Astrocyte (in vitro differentiated cells and primary cell): ENCODE measurements around the gene GH1.
A peak's percentile ranks its signal among the peaks of the same experiment; 100 is the strongest.

Experiments
- CTCF ChIP-seq: IDR thresholded peaks from 2 replicates; pipeline ENCODE4 v1.5.1; 2011; ENCODE audit warnings: low read depth, mild to moderate bottlenecking, inconsistent platforms, low read length, moderate library complexity; ENCODE audit not compliant: insufficient read depth
- EZH2 ChIP-seq: IDR thresholded peaks from 2 replicates; pipeline ENCODE4 v1.6.1; 2012; ENCODE audit warnings: mild to moderate bottlenecking, low read length, inconsistent platforms; ENCODE audit not compliant: insufficient read depth

GRCh38 chr17:63881935-63882601, 36.6 kb downstream of the GH1 start, which contains the start of gene GH2:
- TF ChIP-seq CTCF (peak; percentile 57), EZH2 (no peak)
